Muscle of back (tissue), 11 donors: ENCODE data around the gene CDIPT. TPM values are rescaled to one million over a fixed set of nuclear protein-coding genes. Genes with fewer than 3 reads are reported as not detected.
A peak's percentile ranks its signal among the peaks of the same experiment; 100 is the strongest.

ENCODE experiments used
- DNase-seq, 3 donors: peaks; one replicate each; pipeline versions ENCODE4 v3.0.0 to v3.0.0-alpha.2; 2013
- polyA plus RNA-seq, 10 donors: library from polyadenylated mRNA; unstranded; fragments of 120-200 nt; gene quantifications; one replicate each; pipeline ENCODE4 v1.2.1, GENCODE V29; 2013; ENCODE audit not compliant: insufficient read length in 10 of 10

CDIPT gene
- polyA plus RNA-seq, 10 donors, result 31.4 to 50.1 (median 38.6) TPM

- no peak for DNase-seq
Observed at GRCh38 chr16:29863669-29863984, 601 bp upstream of the CDIPT start.

- no peak for DNase-seq
Observed at GRCh38 chr16:29862383-29862883, 593 bp downstream of the CDIPT start.

GRCh38 chr16:29860218-29860617 lies 2.8 kb downstream of the CDIPT start:
- DNase-seq, result no peak

- DNase-seq, result no peak
Observed at GRCh38 chr16:29858974-29859373, 4.1 kb downstream of the CDIPT start.

GRCh38 chr16:29858149-29858849 lies 4.7 kb downstream of the CDIPT start:
- DNase-seq, result no peak

- DNase-seq, result no peak
Observed at GRCh38 chr16:29857133-29857760, 5.8 kb downstream of the CDIPT start.

- no peak for DNase-seq
Observed at GRCh38 chr16:29854520-29855100, 8.4 kb downstream of the CDIPT start.

GRCh38 chr16:29852654-29853053 lies 10.4 kb downstream of the CDIPT start:
- DNase-seq, result peak in 2 of 3 donors; percentile 38 to 56

GRCh38 chr16:29850998-29851397 lies 12.0 kb downstream of the CDIPT start:
- no peak for DNase-seq

GRCh38 chr16:29849505-29849904 lies 13.5 kb downstream of the CDIPT start:
- DNase-seq, result no peak

GRCh38 chr16:29848420-29849297 lies 14.4 kb downstream of the CDIPT start:
- DNase-seq, result peak; percentile 38 to 68 (median 58)

GRCh38 chr16:29845656-29846055 lies 17.4 kb downstream of the CDIPT start:
- no peak for DNase-seq

- DNase-seq, result no peak
Observed at GRCh38 chr16:29844575-29845331, 18.3 kb downstream of the CDIPT start.

GRCh38 chr16:29843931-29844330 lies 19.1 kb downstream of the CDIPT start:
- DNase-seq, result no peak

GRCh38 chr16:29842732-29843346 lies 20.2 kb downstream of the CDIPT start:
- DNase-seq, result no peak

GRCh38 chr16:29841631-29842030 lies 21.4 kb downstream of the CDIPT start:
- DNase-seq, result no peak

GRCh38 chr16:29840240-29840639 lies 22.8 kb downstream of the CDIPT start:
- DNase-seq, result no peak

GRCh38 chr16:29839822-29840221 lies 23.2 kb downstream of the CDIPT start:
- DNase-seq, result no peak

- DNase-seq, result no peak
Observed at GRCh38 chr16:29837841-29838240, 25.2 kb downstream of the CDIPT start.

- DNase-seq, result no peak
Observed at GRCh38 chr16:29836623-29837022, 26.4 kb downstream of the CDIPT start.

GRCh38 chr16:29835926-29836325 lies 27.1 kb downstream of the CDIPT start:
- no peak for DNase-seq
